Measurements from ENCODE around the gene SIM2.

DNA sequence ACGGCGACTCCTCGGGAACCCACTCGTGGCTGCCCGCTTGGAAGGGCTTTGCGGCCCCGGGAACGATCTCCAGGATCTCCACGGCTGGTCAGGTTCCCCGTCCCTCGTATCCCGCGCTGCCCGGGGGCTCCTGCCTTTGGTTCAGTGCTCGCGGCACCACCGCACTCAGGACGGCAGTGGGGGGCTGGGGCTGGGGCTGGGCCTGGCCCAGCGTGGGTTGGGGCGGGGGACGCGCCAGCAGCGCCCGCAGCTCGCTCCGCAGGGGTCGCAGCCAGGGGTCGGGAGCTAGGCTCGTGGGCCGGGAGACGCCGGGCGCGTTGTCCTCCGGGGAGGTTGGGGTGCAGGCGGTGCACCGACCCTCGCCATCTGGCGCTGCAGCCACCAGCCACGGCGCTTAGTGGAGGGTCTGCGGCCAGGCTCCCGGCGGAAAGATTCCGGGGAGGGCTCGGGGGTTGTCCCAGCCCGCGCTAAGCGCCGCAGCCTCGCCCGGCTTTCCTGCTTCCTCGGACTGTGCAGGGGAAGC, 8.9 kb downstream of the SIM2 start:
- TF ChIP-seq EZH2phosphoT487 (IDR thresholded peaks at IDR 0.05; ENCODE audit: insufficient read depth, low read depth) (no peak), EZH2 (IDR thresholded peaks at IDR 0.05; ENCODE audit: insufficient read depth, poor library complexity, severe bottlenecking) (no peak)

Measured in GM23248 (cell line).